ENCODE measurements around the gene CDX1. TPM values are rescaled to one million over a fixed set of nuclear protein-coding genes. Genes with fewer than 3 reads are reported as not detected.

CDX1 gene
- total and polyA plus RNA-seq, 2 of the 8 experiments (the other 6 are each of a cell fraction or from before 2014, with no cell fraction given): not detected

- TF ChIP-seq CTCF (IDR thresholded peaks at IDR 0.05; ENCODE audit: control extremely low read depth in 1 of 3, insufficient read depth in 1 of 3, low read depth in 1 of 3, low read length in 3 of 3): peak in 2 of 3 experiments; percentile 88 to 95; a peak in 3 of 4 replicates
- no peak for TF ChIP-seq E2F6 (IDR thresholded peaks at IDR 0.05)
- TF ChIP-seq SP4 (IDR thresholded peaks at IDR 0.05; ENCODE audit: low read length): 0 out of 2 replicates have a peak, but pooled peaks have one; percentile 58
- TF ChIP-seq POU5F1 (IDR thresholded peaks at IDR 0.05; ENCODE audit: low read depth, low read length): no peak
- no peak for TF ChIP-seq EP300 (IDR thresholded peaks at IDR 0.05; ENCODE audit: borderline replicate concordance in 1 of 2, low read depth in 2 of 2, low read length in 2 of 2)
- TF ChIP-seq USF2 (IDR thresholded peaks at IDR 0.05; ENCODE audit: low read length): peak; percentile 52; the same call in 1 of the 2 replicates
- no peak for TF ChIP-seq CBX5 (IDR thresholded peaks at IDR 0.05; ENCODE audit: low read depth, low read length)
- no peak for TF ChIP-seq GABPA (IDR thresholded peaks at IDR 0.05; ENCODE audit: borderline replicate concordance, insufficient read depth, low read length)
- TF ChIP-seq MAX (IDR thresholded peaks at IDR 0.05): no peak
- no peak for TF ChIP-seq MAFK (IDR thresholded peaks at IDR 0.05; ENCODE audit: low read depth, low read length)
- TF ChIP-seq SAP30 (IDR thresholded peaks at IDR 0.05; ENCODE audit: insufficient read depth, insufficient replicate concordance, low read length): no peak
- no peak for TF ChIP-seq BCL11A (IDR thresholded peaks at IDR 0.05; ENCODE audit: low read depth in 2 of 2, low read length in 2 of 2)
- no peak for TF ChIP-seq POLR2A (IDR thresholded peaks at IDR 0.05; ENCODE audit: control extremely low read depth in 1 of 2, low read depth in 2 of 2, low read length in 2 of 2)
- no peak for TF ChIP-seq ATF3 (IDR thresholded peaks at IDR 0.05; ENCODE audit: insufficient read depth, low read depth, low read length)
- TF ChIP-seq HDAC6 (IDR thresholded peaks at IDR 0.05; ENCODE audit: low read depth, low read length): no peak
- TF ChIP-seq NANOG (IDR thresholded peaks at IDR 0.05; ENCODE audit: insufficient read depth, low read depth, low read length, poor library complexity, severe bottlenecking): no peak
- TF ChIP-seq CTBP2 (IDR thresholded peaks at IDR 0.05; ENCODE audit: borderline replicate concordance, insufficient read depth, insufficient read length, low read length): no peak
- no peak for TF ChIP-seq JUN (IDR thresholded peaks at IDR 0.05; ENCODE audit: low read depth, low read length)
These were observed 36.6 kb upstream of the CDX1 start (continued) for GRCh38 chr5:150129813-150130492.

Measured in H1 (cell line).